ENCODE results near the gene THRB. TPM values are rescaled to one million over a fixed set of nuclear protein-coding genes. Genes with fewer than 3 reads are reported as not detected.

The THRB gene
- total RNA-seq, 2 experiments from 2014 or later: not detected

- no peak overlapping the region for H3K27ac Mint-ChIP-seq
- CTCF ChIA-PET: interaction anchor here (0.5 kb wide), 1 partner anchor 105 kb away, joined by 3 read pairs; no protein-coding TSS in a partner anchor
- POLR2A ChIA-PET: no interaction called here
- H3K27me3 Mint-ChIP-seq: no peaks in the 10 kb centered on the region
- no peaks in the 10 kb centered on the region for H3K36me3 Mint-ChIP-seq
- H3K4me3 Mint-ChIP-seq: no peak overlapping the region
- intact Hi-C loops (cut with micrococcal nuclease): no loop called here
- no peaks in the 10 kb centered on the region for H3K9me3 Mint-ChIP-seq
- no peak for DNase-seq
- no peaks in the 10 kb centered on the region for H3K4me1 Mint-ChIP-seq (ENCODE audit: low read depth)
Observed at GRCh38 chr3:24450160-24450907, 44.3 kb downstream of the THRB start.

GRCh38 chr3:24447836-24448235 lies 46.8 kb downstream of the THRB start:
- intact Hi-C loops (cut with micrococcal nuclease): no loop called here
- Mint-ChIP-seq H3K36me3 (no peaks in the 10 kb centered on the region), H3K4me3 (no peak overlapping the region), H3K27ac (no peak overlapping the region), H3K4me1 (ENCODE audit: low read depth) (no peaks in the 10 kb centered on the region), H3K9me3 (no peaks in the 10 kb centered on the region), H3K27me3 (no peaks in the 10 kb centered on the region)
- CTCF ChIA-PET: no interaction called here
- no peak for DNase-seq
- POLR2A ChIA-PET: no interaction called here

GRCh38 chr3:24446032-24446431 lies 48.6 kb downstream of the THRB start:
- H3K9me3 Mint-ChIP-seq: no peaks in the 10 kb centered on the region
- ChIA-PET POLR2A (no interaction called here), CTCF (no interaction called here)
- no peaks in the 10 kb centered on the region for H3K36me3 Mint-ChIP-seq
- no peak overlapping the region for H3K4me3 Mint-ChIP-seq
- H3K27ac Mint-ChIP-seq: no peak overlapping the region
- intact Hi-C loops (cut with micrococcal nuclease): no loop called here
- H3K27me3 Mint-ChIP-seq: no peaks in the 10 kb centered on the region
- H3K4me1 Mint-ChIP-seq (ENCODE audit: low read depth): no peaks in the 10 kb centered on the region
- no peak for DNase-seq

GRCh38 chr3:24443476-24443875 lies 51.2 kb downstream of the THRB start:
- no peaks in the 10 kb centered on the region for H3K9me3 Mint-ChIP-seq
- intact Hi-C loops (cut with micrococcal nuclease): no loop called here
- no peaks in the 10 kb centered on the region for H3K4me1 Mint-ChIP-seq (ENCODE audit: low read depth)
- no peaks in the 10 kb centered on the region for H3K27me3 Mint-ChIP-seq
- H3K27ac Mint-ChIP-seq: no peak overlapping the region
- no peak for DNase-seq
- ChIA-PET CTCF (no interaction called here), POLR2A (no interaction called here)
- H3K36me3 Mint-ChIP-seq: no peaks in the 10 kb centered on the region
- H3K4me3 Mint-ChIP-seq: no peak overlapping the region

GRCh38 chr3:24440760-24441464 lies 53.7 kb downstream of the THRB start:
- no peaks in the 10 kb centered on the region for H3K4me1 Mint-ChIP-seq (ENCODE audit: low read depth)
- no peak overlapping the region for H3K27ac Mint-ChIP-seq
- no peaks in the 10 kb centered on the region for H3K9me3 Mint-ChIP-seq
- no peaks in the 10 kb centered on the region for H3K27me3 Mint-ChIP-seq
- POLR2A ChIA-PET: interaction anchor here (0.9 kb wide), 1 partner anchor 10 kb away, joined by 3 read pairs; no protein-coding TSS in a partner anchor
- H3K36me3 Mint-ChIP-seq: no peaks in the 10 kb centered on the region
- CTCF ChIA-PET: no interaction called here
- intact Hi-C loops (cut with micrococcal nuclease): no loop called here
- DNase-seq: no peak
- no peak overlapping the region for H3K4me3 Mint-ChIP-seq

GRCh38 chr3:24439021-24439420 lies 55.6 kb downstream of the THRB start:
- no peak overlapping the region for H3K27ac Mint-ChIP-seq
- H3K9me3 Mint-ChIP-seq: no peaks in the 10 kb centered on the region
- H3K27me3 Mint-ChIP-seq: no peaks in the 10 kb centered on the region
- ChIA-PET CTCF (no interaction called here), POLR2A (no interaction called here)
- DNase-seq: no peak
- intact Hi-C loops (cut with micrococcal nuclease): no loop called here
- H3K36me3 Mint-ChIP-seq: no peaks in the 10 kb centered on the region
- H3K4me3 Mint-ChIP-seq: no peak overlapping the region
- H3K4me1 Mint-ChIP-seq (ENCODE audit: low read depth): no peaks in the 10 kb centered on the region

GRCh38 chr3:24437326-24437725 lies 57.3 kb downstream of the THRB start:
- ChIA-PET CTCF (interaction anchor here (0.7 kb wide), 1 partner anchor 258 kb away, joined by 3 read pairs; no protein-coding TSS in a partner anchor), POLR2A (no interaction called here)
- no peaks in the 10 kb centered on the region for H3K27me3 Mint-ChIP-seq
- no peak overlapping the region for H3K4me3 Mint-ChIP-seq
- no peak for DNase-seq
- H3K27ac Mint-ChIP-seq: no peak overlapping the region
- intact Hi-C loops (cut with micrococcal nuclease): no loop called here
- H3K9me3 Mint-ChIP-seq: no peaks in the 10 kb centered on the region
- H3K4me1 Mint-ChIP-seq (ENCODE audit: low read depth): no peaks in the 10 kb centered on the region
- no peaks in the 10 kb centered on the region for H3K36me3 Mint-ChIP-seq

GRCh38 chr3:24435584-24435983 lies 59.1 kb downstream of the THRB start:
- POLR2A ChIA-PET: no interaction called here
- intact Hi-C loops (cut with micrococcal nuclease): no loop called here
- H3K36me3 Mint-ChIP-seq: no peaks in the 10 kb centered on the region

GRCh38 chr3:24434651-24435050 lies 60.0 kb downstream of the THRB start:
- H3K27me3 Mint-ChIP-seq: no peaks in the 10 kb centered on the region

More at GRCh38 chr3:24435584-24435983, 59.1 kb downstream of the THRB start:
- no peak for DNase-seq
- H3K4me3 Mint-ChIP-seq: no peak overlapping the region
- no peak overlapping the region for H3K27ac Mint-ChIP-seq
- H3K4me1 Mint-ChIP-seq (ENCODE audit: low read depth): no peaks in the 10 kb centered on the region
- H3K27me3 Mint-ChIP-seq: no peaks in the 10 kb centered on the region
- H3K9me3 Mint-ChIP-seq: no peaks in the 10 kb centered on the region
- CTCF ChIA-PET: no interaction called here

GRCh38 chr3:24433838-24434591 lies 60.6 kb downstream of the THRB start:
- ChIA-PET POLR2A (no interaction called here), CTCF (no interaction called here)
- intact Hi-C loops (cut with micrococcal nuclease): no loop called here

More at GRCh38 chr3:24434651-24435050, 60.0 kb downstream of the THRB start:
- ChIA-PET CTCF (no interaction called here), POLR2A (no interaction called here)
- intact Hi-C loops (cut with micrococcal nuclease): no loop called here
- Mint-ChIP-seq H3K4me3 (no peak overlapping the region), H3K4me1 (ENCODE audit: low read depth) (no peaks in the 10 kb centered on the region), H3K27ac (no peak overlapping the region), H3K9me3 (no peaks in the 10 kb centered on the region), H3K36me3 (no peaks in the 10 kb centered on the region)
- DNase-seq: no peak

GRCh38 chr3:24432989-24433388 lies 61.7 kb downstream of the THRB start:
- DNase-seq: no peak
- no peak overlapping the region for H3K4me3 Mint-ChIP-seq
- H3K27me3 Mint-ChIP-seq: no peaks in the 10 kb centered on the region
- H3K36me3 Mint-ChIP-seq: no peaks in the 10 kb centered on the region
- CTCF ChIA-PET: interaction anchor here (0.5 kb wide), 1 partner anchor 407 kb away, joined by 4 read pairs; no protein-coding TSS in a partner anchor
- POLR2A ChIA-PET: no interaction called here
- H3K9me3 Mint-ChIP-seq: no peaks in the 10 kb centered on the region
- H3K27ac Mint-ChIP-seq: no peak overlapping the region
- intact Hi-C loops (cut with micrococcal nuclease): no loop called here
- no peaks in the 10 kb centered on the region for H3K4me1 Mint-ChIP-seq (ENCODE audit: low read depth)

More at GRCh38 chr3:24433838-24434591, 60.6 kb downstream of the THRB start:
- no peak for DNase-seq
- Mint-ChIP-seq H3K4me3 (no peak overlapping the region), H3K27ac (no peak overlapping the region), H3K27me3 (no peaks in the 10 kb centered on the region), H3K36me3 (no peaks in the 10 kb centered on the region), H3K9me3 (no peaks in the 10 kb centered on the region), H3K4me1 (ENCODE audit: low read depth) (no peaks in the 10 kb centered on the region)

- intact Hi-C loops (cut with micrococcal nuclease): no loop called here
- CTCF ChIA-PET: interaction anchor here (0.6 kb wide), 1 partner anchor 164 kb away, joined by 5 read pairs; no protein-coding TSS in a partner anchor
- no peak for DNase-seq
- Mint-ChIP-seq H3K27ac (no peak overlapping the region), H3K36me3 (no peaks in the 10 kb centered on the region), H3K4me3 (no peak overlapping the region), H3K4me1 (ENCODE audit: low read depth) (no peaks in the 10 kb centered on the region), H3K9me3 (no peaks in the 10 kb centered on the region), H3K27me3 (no peaks in the 10 kb centered on the region)
- POLR2A ChIA-PET: no interaction called here
Observed at GRCh38 chr3:24428481-24428880, 66.2 kb downstream of the THRB start.
